RWPE1 (cell line): ENCODE data around the gene ABCA5.

Source experiments
- CTCF ChIA-PET: fragments of 350-600 bp; sonication (Branson Sonifier 250); formaldehyde crosslinking; extraction: SDS; loops from one replicate; lab custom pipeline; 2021; lab: Yijun Ruan, JAX
- POLR2A ChIA-PET: fragments of 400-600 bp; formaldehyde crosslinking; extraction: SDS; loops from one replicate; lab custom pipeline; 2020; ENCODE audit warnings: antibody characterized with exemption; ENCODE audit not compliant: low non-redundant PET; lab: Yijun Ruan, JAX
- DNase-seq: peaks from one replicate; pipeline ENCODE4 v3.0.0; 2012; ENCODE audit warnings: low spot score
- H3K27ac ChIP-seq: fragments of 450-650 bp; 2 replicates; pipeline ENCODE4 v1.5.1; 2017
- CTCF ChIP-seq: fragments of 450-650 bp; conservative IDR thresholded peaks from 2 replicates; pipeline ENCODE4 v1.5.1; 2017; ENCODE audit warnings: low read depth, mild to moderate bottlenecking

ABCA5 gene

GRCh38 chr17:69228576-69228975 lies 98.4 kb downstream of the ABCA5 start, which contains the start of gene ABCA10:
ABCA10 (minus strand) TSS chr17:69228824; CDS start chr17:69225358, 3,466 bp downstream.
- no peak for TF ChIP-seq CTCF
- ChIA-PET CTCF (no interaction called here), POLR2A (no interaction called here)
- no peak for DNase-seq
- no peak within 1 kb of the TSS for H3K27ac ChIP-seq

- CTCF ChIA-PET: no interaction called here
- POLR2A ChIA-PET: no interaction called here
- no peak overlapping the region for H3K27ac ChIP-seq
- DNase-seq: no peak
- TF ChIP-seq CTCF: no peak
Observed at GRCh38 chr17:69228018-69228417, 98.9 kb downstream of the ABCA5 start.

GRCh38 chr17:69227541-69227940 lies 99.4 kb downstream of the ABCA5 start:
- no peak overlapping the region for H3K27ac ChIP-seq
- POLR2A ChIA-PET: no interaction called here
- TF ChIP-seq CTCF: no peak
- no peak for DNase-seq
- CTCF ChIA-PET: interaction anchor here (1.1 kb wide), 1 partner anchor 442 kb away, joined by 5 read pairs; no protein-coding TSS in a partner anchor

- no peak overlapping the region for H3K27ac ChIP-seq
- POLR2A ChIA-PET: no interaction called here
- CTCF ChIA-PET: no interaction called here
- no peak for TF ChIP-seq CTCF
- no peak for DNase-seq
Observed at GRCh38 chr17:69223809-69224208, 103.1 kb downstream of the ABCA5 start.

- CTCF ChIA-PET: no interaction called here
- POLR2A ChIA-PET: no interaction called here
- TF ChIP-seq CTCF: no peak
- no peak overlapping the region for H3K27ac ChIP-seq
- no peak for DNase-seq
Observed at GRCh38 chr17:69222707-69223258, 104.2 kb downstream of the ABCA5 start.

GRCh38 chr17:69220098-69220497 lies 106.8 kb downstream of the ABCA5 start:
- no peak for TF ChIP-seq CTCF
- DNase-seq: no peak
- ChIA-PET POLR2A (no interaction called here), CTCF (interaction anchor here (0.5 kb wide), 1 partner anchor 93 kb away, joined by 5 read pairs; no protein-coding TSS in a partner anchor)
- no peak overlapping the region for H3K27ac ChIP-seq

GRCh38 chr17:69218986-69219385 lies 107.9 kb downstream of the ABCA5 start:
- DNase-seq: peak; percentile 3
- TF ChIP-seq CTCF: no peak
- POLR2A ChIA-PET: no interaction called here
- no peak overlapping the region for H3K27ac ChIP-seq
- CTCF ChIA-PET: no interaction called here
